HAP-1 (cell line): Measurements from ENCODE around the gene TMPRSS12.
"Not testable (repeated sequence)": the region's sequence is repeated elsewhere in the genome, so short reads cannot be mapped to it uniquely, and the experiment has no call there.

Source experiments
- DNase-seq, 2 experiments: peaks; one replicate each; pipeline ENCODE4 v3.0.0-alpha.2; 2016 to 2020; ENCODE audit warnings: low spot score in 2 of 2
- H3K27me3 ChIP-seq: fragments of 250-450 bp; sonication (Bioruptor Pico); 2 replicates; pipeline ENCODE4 v1.5.1; 2020; ENCODE audit warnings: low read depth, mild to moderate bottlenecking, moderate library complexity
- H3K36me3 ChIP-seq: fragments of 250-450 bp; sonication (Bioruptor Pico); replicated peaks from 2 replicates; pipeline ENCODE4 v1.5.1; 2020; ENCODE audit warnings: mild to moderate bottlenecking
- H3K4me1 ChIP-seq: fragments of 250-450 bp; sonication (Bioruptor Pico); 2 replicates; pipeline ENCODE4 v1.5.1; 2020; ENCODE audit warnings: mild to moderate bottlenecking
- H3K4me3 ChIP-seq: fragments of 250-450 bp; sonication (Bioruptor Pico); 2 replicates; pipeline ENCODE4 v1.5.1; 2020; ENCODE audit warnings: mild to moderate bottlenecking, moderate library complexity
- H3K9me3 ChIP-seq: fragments of 250-450 bp; sonication (Bioruptor Pico); 2 replicates; pipeline ENCODE4 v1.5.1; 2020; ENCODE audit warnings: mild to moderate bottlenecking, moderate library complexity
- in situ Hi-C: fragments of 300-500 bp; cut with MboI; formaldehyde crosslinking; loops from 3 replicates; pipeline ENCODE4 v1.14.3; 2020; ENCODE audit warnings: low sequenced_read_pairs, inconsistent platforms, mixed read lengths

Gene TMPRSS12, protein sequence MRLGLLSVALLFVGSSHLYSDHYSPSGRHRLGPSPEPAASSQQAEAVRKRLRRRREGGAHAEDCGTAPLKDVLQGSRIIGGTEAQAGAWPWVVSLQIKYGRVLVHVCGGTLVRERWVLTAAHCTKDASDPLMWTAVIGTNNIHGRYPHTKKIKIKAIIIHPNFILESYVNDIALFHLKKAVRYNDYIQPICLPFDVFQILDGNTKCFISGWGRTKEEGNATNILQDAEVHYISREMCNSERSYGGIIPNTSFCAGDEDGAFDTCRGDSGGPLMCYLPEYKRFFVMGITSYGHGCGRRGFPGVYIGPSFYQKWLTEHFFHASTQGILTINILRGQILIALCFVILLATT

DNA sequence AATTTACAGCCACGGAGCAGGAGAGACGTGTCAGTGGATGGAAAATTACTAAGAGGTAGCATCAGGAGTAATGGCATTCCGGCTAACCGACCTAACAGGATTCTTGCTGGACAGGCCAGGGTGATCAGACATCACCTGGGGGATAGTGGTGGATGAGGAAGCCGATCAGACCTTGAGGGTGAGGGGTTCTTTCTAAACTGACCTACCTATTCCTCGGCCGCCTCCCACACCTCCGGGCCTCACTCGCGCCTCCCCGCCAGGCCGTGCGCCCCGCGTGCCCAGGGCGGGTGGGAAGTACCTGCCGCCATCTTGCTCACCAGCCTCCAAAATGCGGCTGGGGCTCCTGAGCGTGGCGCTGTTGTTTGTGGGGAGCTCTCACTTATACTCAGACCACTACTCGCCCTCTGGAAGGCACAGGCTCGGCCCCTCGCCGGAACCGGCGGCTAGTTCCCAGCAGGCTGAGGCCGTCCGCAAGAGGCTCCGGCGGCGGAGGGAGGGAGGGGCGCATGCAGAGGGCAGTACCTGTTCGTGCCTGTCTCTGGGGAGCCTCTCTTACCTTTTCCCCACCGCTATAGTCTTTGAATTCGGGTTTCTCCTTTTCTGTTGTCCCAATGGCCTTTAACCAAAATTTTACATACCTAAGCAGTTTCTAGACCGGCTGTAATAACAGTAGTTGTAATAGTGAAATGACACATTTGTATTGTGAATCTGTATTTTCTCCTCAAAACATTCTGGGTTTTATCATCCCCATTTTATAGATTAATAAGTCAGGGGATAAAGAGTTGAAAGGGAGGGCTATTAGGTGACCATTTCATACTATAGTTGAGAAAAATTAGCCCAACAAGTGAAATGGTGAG is at the start of gene TMPRSS12:
TSS of gene TMPRSS12 (plus strand) at position 290 of the 857 bp plus-strand sequence. CDS start at position 329, 39 bp downstream.
- Histone ChIP-seq H3K4me3 (no peak within 1 kb of the TSS), H3K27me3 (no peaks in the 10 kb centered on the region), H3K36me3 (no peaks in the 10 kb centered on the region), H3K4me1 (no peaks in the 10 kb centered on the region), H3K9me3 (no peaks in the 10 kb centered on the region)
- in situ Hi-C loops, result no loop called here
- DNase-seq, result no peak

DNA sequence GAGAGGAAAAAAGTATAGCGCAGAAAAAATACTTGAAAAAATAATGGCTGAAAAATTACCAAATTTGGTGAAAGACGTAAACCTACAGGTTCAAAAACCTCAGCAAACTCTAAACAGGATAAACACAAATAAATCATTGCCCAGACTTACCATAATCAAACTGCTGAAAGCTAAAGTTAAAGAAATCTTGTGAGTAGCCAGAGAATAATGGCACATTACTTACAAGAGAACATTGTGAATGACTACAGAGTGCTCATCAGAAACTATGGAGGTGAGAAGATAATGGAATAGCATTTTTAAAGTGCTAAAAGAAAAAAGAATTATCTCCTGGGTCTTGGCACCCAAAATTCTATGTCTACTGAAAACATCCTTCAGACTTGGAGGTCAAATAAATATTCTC is 42.8 kb upstream of the TMPRSS12 start:
- Histone ChIP-seq H3K36me3 (peaks cover 30% of the 10 kb centered on the region), H3K4me3 (no peak overlapping the region), H3K27me3 (no peaks in the 10 kb centered on the region), H3K4me1 (no peaks in the 10 kb centered on the region), H3K9me3 (peaks cover 7% of the 10 kb centered on the region)
- in situ Hi-C loops, result loop anchor here (25.0 kb wide), 1 partner anchor 537 kb away; the partner anchor contains the start of gene CELA1
- DNase-seq, result no peak

DNA sequence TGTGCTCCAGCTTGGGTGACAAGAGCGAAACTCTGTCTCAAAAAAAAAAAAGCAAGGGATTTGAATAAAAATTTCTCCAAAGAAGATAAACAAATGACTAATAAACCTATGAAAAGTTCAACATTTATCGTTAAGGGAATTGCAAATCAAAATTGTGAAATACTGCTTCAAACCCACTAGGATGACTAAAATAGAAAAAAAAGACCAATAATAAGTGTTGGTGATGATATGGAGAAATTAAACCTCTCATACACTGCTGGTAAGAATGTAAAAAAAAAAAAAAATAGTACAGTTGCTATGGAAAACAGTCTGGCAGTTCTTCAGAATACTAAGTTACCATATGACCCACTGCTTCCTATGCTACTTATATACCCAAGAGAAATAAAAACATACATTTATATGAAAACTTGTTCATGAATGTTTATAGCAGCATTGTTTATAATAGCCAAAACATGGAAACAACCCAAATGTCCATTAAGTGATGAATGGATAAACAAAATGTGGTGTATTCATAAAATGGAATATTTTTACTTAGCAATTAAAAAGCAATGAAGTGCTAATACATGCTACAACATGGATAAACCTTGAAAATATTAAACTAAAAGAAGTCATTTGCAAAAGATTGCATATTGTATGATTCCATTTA is 39.4 kb upstream of the TMPRSS12 start:
- in situ Hi-C loops, result loop anchor here (25.0 kb wide), 1 partner anchor 534 kb away; the partner anchor contains the start of gene CELA1
- Histone ChIP-seq H3K4me3 (no peak overlapping the region), H3K9me3 (peaks cover 7% of the 10 kb centered on the region), H3K36me3 (peaks cover 19% of the 10 kb centered on the region), H3K4me1 (no peaks in the 10 kb centered on the region), H3K27me3 (no peaks in the 10 kb centered on the region)
- no peak for DNase-seq

DNA sequence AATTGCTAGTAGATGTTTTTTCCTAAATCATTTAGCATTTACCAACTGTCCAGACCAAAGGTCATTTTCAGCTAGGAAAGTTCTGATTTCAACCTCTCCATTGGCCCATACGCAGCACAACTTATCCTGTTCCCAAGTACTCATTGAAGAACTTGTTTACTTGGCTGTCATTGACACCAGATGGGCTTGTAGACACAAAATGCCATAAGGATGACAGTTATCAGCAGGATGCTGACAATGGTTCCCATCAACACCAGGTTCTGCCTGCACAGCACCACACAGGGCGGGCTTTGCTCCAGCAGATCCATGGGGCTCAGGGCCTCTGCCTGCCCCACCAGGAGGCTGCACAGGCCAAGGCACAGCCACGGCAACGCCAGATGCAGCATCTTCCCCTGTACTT is 36.5 kb upstream of the TMPRSS12 start:
- Histone ChIP-seq H3K27me3 (no peaks in the 10 kb centered on the region), H3K4me3 (no peak overlapping the region), H3K4me1 (no peaks in the 10 kb centered on the region), H3K36me3 (peaks cover 5% of the 10 kb centered on the region; the same call in 1 of the 2 replicates), H3K9me3 (no peaks in the 10 kb centered on the region)
- no peak for DNase-seq
- in situ Hi-C loops, result loop anchor here (25.0 kb wide), 1 partner anchor 531 kb away; the partner anchor contains the start of gene CELA1

DNA sequence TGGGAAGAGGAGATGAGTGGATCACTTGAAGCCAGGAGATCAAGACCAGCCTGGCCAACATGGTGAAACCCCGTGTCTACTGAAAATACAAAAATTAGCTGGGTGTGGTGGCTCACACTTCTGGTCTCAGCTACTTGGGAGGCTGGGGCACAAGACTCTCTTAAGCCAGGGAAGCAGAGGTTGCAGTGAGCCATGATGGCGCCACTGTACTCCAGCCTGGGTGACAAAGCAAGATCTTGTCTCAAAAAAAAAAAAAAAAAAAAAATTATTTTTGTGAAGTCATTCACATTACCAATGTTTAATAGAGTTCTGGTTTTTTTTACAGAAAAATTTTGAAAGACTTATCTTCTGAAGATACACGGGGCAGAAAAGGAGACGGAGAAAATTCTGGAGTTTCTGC is 33.6 kb upstream of the TMPRSS12 start:
- not testable (repeated sequence) for H3K9me3 ChIP-seq, H3K27me3 ChIP-seq, H3K4me3 ChIP-seq, H3K4me1 ChIP-seq, DNase-seq
- in situ Hi-C loops, result loop anchor here (25.0 kb wide), 1 partner anchor 528 kb away; the partner anchor contains the start of gene CELA1
- peaks cover 14% of the 10 kb centered on the region for H3K36me3 ChIP-seq

DNA sequence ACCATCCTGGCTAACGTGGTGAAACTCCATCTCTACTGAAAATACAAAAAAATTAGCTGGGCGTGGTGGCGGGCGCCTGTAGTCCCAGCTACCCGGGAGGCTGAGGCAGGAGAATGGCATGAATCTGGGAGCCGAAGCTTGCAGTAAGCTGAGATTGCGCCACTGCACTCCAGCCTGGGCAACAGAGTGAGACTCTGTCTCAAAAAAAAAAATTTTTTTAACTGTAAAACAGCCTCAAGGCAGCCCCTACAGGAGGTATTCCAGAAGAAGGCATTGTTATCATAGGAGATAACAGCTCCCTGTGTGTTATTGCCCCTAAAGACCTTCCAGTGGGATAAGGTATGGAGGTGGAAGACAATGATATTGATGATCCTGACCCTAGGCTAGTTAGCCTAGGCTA is 27.8 kb upstream of the TMPRSS12 start:
- DNase-seq, H3K9me3 ChIP-seq, H3K4me3 ChIP-seq, H3K4me1 ChIP-seq, H3K27me3 ChIP-seq: not testable (repeated sequence)
- peaks cover 39% of the 10 kb centered on the region for H3K36me3 ChIP-seq
- in situ Hi-C loops, result loop anchor here (25.0 kb wide), 1 partner anchor 522 kb away; the partner anchor contains the start of gene CELA1

GRCh38 chr12:50820177-50820576 is 22.5 kb upstream of the TMPRSS12 start:
- Histone ChIP-seq H3K36me3 (peaks cover 26% of the 10 kb centered on the region), H3K9me3 (no peaks in the 10 kb centered on the region), H3K4me1 (peaks cover 2% of the 10 kb centered on the region), H3K4me3 (no peak overlapping the region), H3K27me3 (no peaks in the 10 kb centered on the region)
- no peak for DNase-seq
- in situ Hi-C loops, result loop anchor here (10.0 to 25.0 kb wide), 2 partner anchors 175 to 517 kb away; partner anchors contain the start of gene CELA1

- Histone ChIP-seq H3K4me3 (no peak overlapping the region), H3K36me3 (peaks cover 12% of the 10 kb centered on the region), H3K4me1 (peaks cover 3% of the 10 kb centered on the region), H3K27me3 (no peaks in the 10 kb centered on the region), H3K9me3 (no peaks in the 10 kb centered on the region)
- DNase-seq, result no peak
- in situ Hi-C loops, result loop anchor here (10.0 to 25.0 kb wide), 2 partner anchors 173 to 515 kb away; partner anchors contain the start of gene CELA1
Measured at GRCh38 chr12:50822082-50822481, 20.6 kb upstream of the TMPRSS12 start.

DNA sequence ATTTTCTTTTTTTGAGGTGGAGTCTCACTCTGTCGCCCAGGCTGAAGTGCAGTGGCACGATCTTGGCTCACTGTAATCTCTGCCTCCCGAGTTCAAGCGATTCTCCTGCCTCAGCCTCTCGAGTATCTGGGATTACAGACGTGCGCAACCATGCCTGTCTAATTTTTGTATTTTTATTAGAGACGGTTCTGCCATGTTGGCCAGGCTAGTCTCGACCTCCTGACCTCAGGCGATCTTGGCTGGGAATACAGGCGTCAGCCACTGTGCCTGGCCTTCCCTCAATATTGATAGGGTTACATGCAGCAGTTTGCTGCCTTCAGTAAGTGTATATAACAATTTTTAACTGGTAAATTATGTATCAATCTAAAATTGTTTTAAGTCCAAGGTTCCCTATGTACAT is 19.0 kb upstream of the TMPRSS12 start:
- H3K27me3 ChIP-seq, H3K4me1 ChIP-seq, H3K4me3 ChIP-seq, DNase-seq, H3K36me3 ChIP-seq, H3K9me3 ChIP-seq: not testable (repeated sequence)
- in situ Hi-C loops, result loop anchor here (10.0 to 25.0 kb wide), 2 partner anchors 171 to 514 kb away; partner anchors contain the start of gene CELA1

GRCh38 chr12:50824914-50825313 is 17.8 kb upstream of the TMPRSS12 start:
- no peak for DNase-seq
- no peaks in the 10 kb centered on the region for H3K9me3 ChIP-seq
- no peaks in the 10 kb centered on the region for H3K36me3 ChIP-seq
- no peak overlapping the region for H3K4me3 ChIP-seq
- peaks cover 3% of the 10 kb centered on the region for H3K4me1 ChIP-seq
- no peaks in the 10 kb centered on the region for H3K27me3 ChIP-seq
- in situ Hi-C loops, result loop anchor here (10.0 to 25.0 kb wide), 2 partner anchors 170 to 512 kb away; partner anchors contain the start of gene CELA1

GRCh38 chr12:50825372-50825838 is 17.3 kb upstream of the TMPRSS12 start:
- peak in 1 of 2 experiments; percentile 73 for DNase-seq
- no peaks in the 10 kb centered on the region for H3K27me3 ChIP-seq
- peaks cover 3% of the 10 kb centered on the region for H3K4me1 ChIP-seq
- no peaks in the 10 kb centered on the region for H3K9me3 ChIP-seq
- H3K36me3 ChIP-seq, result no peaks in the 10 kb centered on the region
- no peak overlapping the region for H3K4me3 ChIP-seq
- in situ Hi-C loops, result loop anchor here (10.0 kb wide), 1 partner anchor 169 kb away; no protein-coding TSS in a partner anchor

DNA sequence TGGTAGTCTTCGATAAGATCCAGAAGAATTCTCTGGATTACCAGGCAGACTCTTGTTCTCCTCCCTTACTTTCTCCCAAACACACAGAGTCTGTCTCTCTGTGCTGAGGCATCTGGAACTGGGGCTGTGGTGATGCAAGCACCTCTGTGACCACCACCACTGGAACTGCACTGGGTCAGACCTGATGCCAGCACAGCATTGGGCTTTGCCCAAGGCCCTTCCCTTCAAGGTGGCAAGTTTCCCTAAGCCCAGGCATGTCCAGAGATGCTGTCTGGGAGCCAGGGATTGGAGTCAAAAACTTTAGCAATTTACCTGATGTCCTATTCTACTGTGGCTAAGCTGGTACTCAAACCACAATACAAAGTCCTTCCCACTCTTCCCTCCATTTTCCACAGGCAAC is 14.6 kb upstream of the TMPRSS12 start:
- in situ Hi-C loops, result loop anchor here (10.0 kb wide), 1 partner anchor 167 kb away; no protein-coding TSS in a partner anchor
- H3K36me3 ChIP-seq, result no peaks in the 10 kb centered on the region
- DNase-seq, result no peak
- H3K9me3 ChIP-seq, result peaks cover 6% of the 10 kb centered on the region; the same call in 1 of the 2 replicates
- no peak overlapping the region for H3K4me3 ChIP-seq
- H3K27me3 ChIP-seq, result no peaks in the 10 kb centered on the region
- peaks cover 3% of the 10 kb centered on the region for H3K4me1 ChIP-seq

DNA sequence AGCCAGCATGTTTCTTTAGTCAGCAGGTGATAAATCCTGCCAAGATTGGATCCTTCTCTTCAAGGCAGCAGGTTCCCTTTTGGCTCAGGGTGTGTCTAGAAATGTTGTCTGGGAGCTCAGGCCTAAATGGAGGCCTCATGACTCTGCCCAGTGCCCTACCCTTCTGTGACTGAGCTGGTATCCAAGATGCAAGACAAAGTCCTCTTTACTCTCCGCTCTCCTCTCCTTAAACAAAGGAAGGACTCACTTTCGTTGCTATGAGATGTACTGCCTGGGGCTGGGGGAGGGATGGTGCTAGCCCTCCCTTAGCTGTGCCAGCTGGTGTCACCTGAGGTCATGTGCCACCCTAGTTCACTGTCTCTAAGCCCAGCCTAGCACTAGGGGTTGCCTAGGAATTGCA is 13.8 kb upstream of the TMPRSS12 start:
- in situ Hi-C loops, result loop anchor here (10.0 kb wide), 1 partner anchor 166 kb away; no protein-coding TSS in a partner anchor
- Histone ChIP-seq H3K36me3 (no peaks in the 10 kb centered on the region), H3K27me3 (no peaks in the 10 kb centered on the region), H3K9me3 (peaks cover 12% of the 10 kb centered on the region; the same call in 1 of the 2 replicates), H3K4me3 (no peak overlapping the region), H3K4me1 (peaks cover 3% of the 10 kb centered on the region)
- DNase-seq, result no peak
